Measurements from ENCODE around the gene KCND3. TPM values are rescaled to one million over a fixed set of nuclear protein-coding genes. Genes with fewer than 3 reads are reported as not detected.

Gene KCND3
- total RNA-seq, 1 donor from 2014 or later, result 0.06 TPM

DNA sequence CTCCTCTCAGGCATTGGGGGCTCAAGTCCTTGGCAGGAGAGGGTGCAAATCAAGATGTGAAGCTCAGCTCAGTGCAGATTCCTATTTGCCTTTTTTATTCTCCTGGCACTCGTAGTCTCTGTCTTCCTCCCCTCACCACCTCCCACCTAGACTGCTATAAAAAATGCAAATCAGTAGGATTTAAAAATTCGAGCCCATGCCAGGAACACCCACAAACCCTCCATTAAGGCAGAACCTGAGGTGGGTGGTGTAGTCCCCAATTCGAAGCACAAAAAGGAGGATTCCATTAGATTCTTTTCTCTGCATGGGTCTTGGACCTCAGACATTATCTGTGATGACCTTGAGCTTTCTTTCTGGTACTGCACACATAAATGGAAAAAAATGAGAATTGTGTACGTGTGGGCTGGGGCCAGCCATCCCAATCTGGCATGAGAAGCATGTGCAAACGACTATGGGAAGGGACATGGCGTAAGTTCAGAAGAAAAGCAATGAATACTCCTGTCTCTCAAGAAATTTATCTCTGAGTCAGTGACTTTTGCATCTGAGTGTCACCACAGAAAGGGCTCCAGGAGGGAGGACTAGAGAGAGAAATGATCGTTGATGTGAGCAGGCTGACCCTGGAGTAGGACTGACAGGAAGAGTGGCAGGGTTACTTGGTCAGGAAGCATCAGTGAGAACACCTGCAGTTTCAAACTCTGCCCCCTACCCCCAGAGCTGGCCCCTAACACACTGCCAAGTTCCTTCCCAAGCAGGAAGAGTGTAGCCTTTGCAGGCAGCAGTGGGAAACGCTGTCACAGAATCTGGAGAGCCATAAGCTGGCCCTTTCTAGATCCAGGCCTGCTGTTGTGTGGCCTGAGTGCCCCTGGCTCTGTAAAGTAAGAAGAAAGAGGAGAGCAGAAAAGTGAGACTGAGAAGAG lies 252.0 kb downstream of the KCND3 start:
- Histone ChIP-seq H3K36me3 (no peaks in the 10 kb centered on the region), H3K79me2 (ENCODE audit: low read depth) (peaks cover 27% of the 10 kb centered on the region), H3F3A (ENCODE audit: low read depth) (peaks cover 56% of the 10 kb centered on the region), H3K4me3 (peak overlapping the region; percentile 57), H3K27ac (no peak overlapping the region), H3K27me3 (peaks cover 18% of the 10 kb centered on the region), H2AFZ (replicated peaks) (no peak overlapping the region), H4K20me1 (ENCODE audit: low read depth) (peaks cover 31% of the 10 kb centered on the region), H3K4me1 (peaks cover 43% of the 10 kb centered on the region), H3K9ac (no peak overlapping the region), H3K9me3 (ENCODE audit: low read depth) (no peaks in the 10 kb centered on the region), H3K4me2 (peak overlapping the region; percentile 93)
- peak; percentile 25 for DNase-seq (ENCODE audit: low spot score)
- H3K27ac Mint-ChIP-seq, result no peak overlapping the region
- TF ChIP-seq EZH2phosphoT487 (IDR thresholded peaks at IDR 0.05), result no peak
- TF ChIP-seq, protein P1, sequence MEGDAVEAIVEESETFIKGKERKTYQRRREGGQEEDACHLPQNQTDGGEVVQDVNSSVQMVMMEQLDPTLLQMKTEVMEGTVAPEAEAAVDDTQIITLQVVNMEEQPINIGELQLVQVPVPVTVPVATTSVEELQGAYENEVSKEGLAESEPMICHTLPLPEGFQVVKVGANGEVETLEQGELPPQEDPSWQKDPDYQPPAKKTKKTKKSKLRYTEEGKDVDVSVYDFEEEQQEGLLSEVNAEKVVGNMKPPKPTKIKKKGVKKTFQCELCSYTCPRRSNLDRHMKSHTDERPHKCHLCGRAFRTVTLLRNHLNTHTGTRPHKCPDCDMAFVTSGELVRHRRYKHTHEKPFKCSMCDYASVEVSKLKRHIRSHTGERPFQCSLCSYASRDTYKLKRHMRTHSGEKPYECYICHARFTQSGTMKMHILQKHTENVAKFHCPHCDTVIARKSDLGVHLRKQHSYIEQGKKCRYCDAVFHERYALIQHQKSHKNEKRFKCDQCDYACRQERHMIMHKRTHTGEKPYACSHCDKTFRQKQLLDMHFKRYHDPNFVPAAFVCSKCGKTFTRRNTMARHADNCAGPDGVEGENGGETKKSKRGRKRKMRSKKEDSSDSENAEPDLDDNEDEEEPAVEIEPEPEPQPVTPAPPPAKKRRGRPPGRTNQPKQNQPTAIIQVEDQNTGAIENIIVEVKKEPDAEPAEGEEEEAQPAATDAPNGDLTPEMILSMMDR (IDR thresholded peaks at IDR 0.05), result no peak
- TF ChIP-seq EZH2 (IDR thresholded peaks at IDR 0.05), result no peak
- no peaks in the 10 kb centered on the region for H3K9me3 Mint-ChIP-seq
- H3K27me3 Mint-ChIP-seq (ENCODE audit: insufficient read depth, low read depth), result peaks cover 30% of the 10 kb centered on the region
- H3K4me3 Mint-ChIP-seq, result peak overlapping the region; percentile 78
- H3K36me3 Mint-ChIP-seq, result no peaks in the 10 kb centered on the region
- peaks cover 13% of the 10 kb centered on the region for H3K4me1 Mint-ChIP-seq

DNA sequence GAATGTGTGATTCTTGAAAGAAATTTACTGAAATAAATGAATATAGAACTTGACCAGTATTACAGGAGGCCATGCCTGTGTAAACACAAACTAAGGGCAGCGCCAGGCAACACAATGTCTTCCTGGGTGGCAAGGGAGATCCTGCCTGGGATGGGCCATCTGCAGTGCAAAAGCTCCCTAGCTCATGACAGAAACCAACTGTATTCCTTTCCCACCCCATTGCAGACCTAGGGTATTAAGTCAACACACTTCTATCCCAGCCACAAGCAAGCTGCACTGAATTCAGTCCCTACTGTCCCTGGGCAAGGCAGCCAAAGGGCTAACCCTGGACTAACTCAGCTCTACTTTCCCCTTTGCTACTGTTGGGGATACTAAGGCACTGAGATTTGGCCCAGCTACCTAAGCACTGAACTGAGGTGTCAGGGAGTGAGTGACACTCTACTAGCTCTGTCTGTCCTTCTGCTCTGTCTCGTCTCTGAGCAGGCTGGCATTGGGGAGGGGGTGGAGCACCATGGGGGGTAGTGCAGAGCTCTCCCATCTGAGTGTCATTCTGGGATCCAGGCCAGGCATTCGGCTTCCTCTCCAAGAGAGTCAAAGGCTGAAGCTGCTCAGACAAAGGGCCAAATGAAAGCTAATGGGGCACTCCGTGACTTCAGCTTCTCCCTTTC lies 252.8 kb downstream of the KCND3 start:
- peaks cover 56% of the 10 kb centered on the region for H3F3A ChIP-seq (ENCODE audit: low read depth)
- peak overlapping the region; percentile 37 for H3K4me3 ChIP-seq
- H3K27ac ChIP-seq, result no peak overlapping the region
- DNase-seq (ENCODE audit: low spot score), result peak; percentile 31
- peaks cover 43% of the 10 kb centered on the region for H3K4me1 ChIP-seq
- Mint-ChIP-seq H3K4me3 (peak overlapping the region; percentile 78), H3K27me3 (ENCODE audit: insufficient read depth, low read depth) (peaks cover 23% of the 10 kb centered on the region), H3K4me1 (peaks cover 13% of the 10 kb centered on the region), H3K9me3 (no peaks in the 10 kb centered on the region), H3K27ac (no peak overlapping the region), H3K36me3 (no peaks in the 10 kb centered on the region)
- peaks cover 18% of the 10 kb centered on the region for H3K27me3 ChIP-seq
- no peak overlapping the region for H2AFZ ChIP-seq (replicated peaks)
- H4K20me1 ChIP-seq (ENCODE audit: low read depth), result peaks cover 31% of the 10 kb centered on the region
- H3K36me3 ChIP-seq, result no peaks in the 10 kb centered on the region
- peak overlapping the region; percentile 93 for H3K4me2 ChIP-seq
- H3K9ac ChIP-seq, result no peak overlapping the region
- peaks cover 27% of the 10 kb centered on the region for H3K79me2 ChIP-seq (ENCODE audit: low read depth)
- TF ChIP-seq EZH2phosphoT487 (IDR thresholded peaks at IDR 0.05) (no peak), EZH2 (IDR thresholded peaks at IDR 0.05) (no peak)
- TF ChIP-seq, protein P1 (IDR thresholded peaks at IDR 0.05), result no peak
- H3K9me3 ChIP-seq (ENCODE audit: low read depth), result no peaks in the 10 kb centered on the region

DNA sequence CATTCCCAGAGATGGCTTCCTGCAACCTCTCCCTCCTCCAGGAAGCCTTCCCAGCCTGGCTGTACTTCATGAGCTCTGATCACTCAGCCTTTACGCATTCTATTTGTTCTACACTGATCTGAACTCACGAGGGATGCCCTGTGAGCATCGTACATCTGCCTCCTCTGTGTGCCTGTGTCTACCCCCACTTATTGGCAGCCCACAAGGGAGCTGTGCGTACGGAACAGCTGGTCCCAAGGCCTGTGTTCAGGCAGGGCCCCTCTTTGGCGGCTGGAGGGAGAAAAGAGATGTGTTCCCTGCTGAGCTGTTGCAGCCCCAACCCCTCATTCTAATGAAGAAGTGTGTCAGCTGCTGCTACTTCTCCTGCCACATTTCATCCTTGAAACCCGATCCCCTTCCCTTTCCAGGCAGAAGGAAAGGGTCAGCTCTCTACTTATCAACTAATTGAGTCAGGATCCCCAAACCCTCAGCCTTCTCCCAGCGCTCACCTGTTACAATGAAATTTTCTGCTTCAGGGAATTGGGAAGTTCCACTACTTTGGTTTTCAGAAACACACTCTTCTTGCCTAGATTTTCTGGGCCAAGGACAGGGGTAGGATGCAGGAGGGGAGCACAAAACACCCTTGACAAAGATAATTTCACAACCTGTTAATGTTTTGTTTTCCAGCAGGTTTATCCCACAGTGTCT lies 253.5 kb downstream of the KCND3 start:
- no peaks in the 10 kb centered on the region for H3K36me3 Mint-ChIP-seq
- Histone ChIP-seq H3K36me3 (no peaks in the 10 kb centered on the region), H2AFZ (replicated peaks) (no peak overlapping the region), H3K27me3 (peaks cover 11% of the 10 kb centered on the region), H3F3A (ENCODE audit: low read depth) (peaks cover 56% of the 10 kb centered on the region), H3K9ac (no peak overlapping the region), H3K4me2 (peak overlapping the region; percentile 93), H3K4me1 (peaks cover 43% of the 10 kb centered on the region), H3K4me3 (peak overlapping the region; percentile 37), H3K9me3 (ENCODE audit: low read depth) (no peaks in the 10 kb centered on the region), H3K79me2 (ENCODE audit: low read depth) (peaks cover 30% of the 10 kb centered on the region), H3K27ac (no peak overlapping the region), H4K20me1 (ENCODE audit: low read depth) (peaks cover 31% of the 10 kb centered on the region)
- TF ChIP-seq, protein P1 (IDR thresholded peaks at IDR 0.05), result no peak
- TF ChIP-seq EZH2phosphoT487 (IDR thresholded peaks at IDR 0.05) (no peak), EZH2 (IDR thresholded peaks at IDR 0.05) (no peak)
- H3K4me1 Mint-ChIP-seq, result peaks cover 13% of the 10 kb centered on the region
- DNase-seq (ENCODE audit: low spot score), result peak; percentile 76
- H3K27ac Mint-ChIP-seq, result no peak overlapping the region
- no peaks in the 10 kb centered on the region for H3K9me3 Mint-ChIP-seq
- H3K4me3 Mint-ChIP-seq, result no peak overlapping the region
- peaks cover 19% of the 10 kb centered on the region for H3K27me3 Mint-ChIP-seq (ENCODE audit: insufficient read depth, low read depth)

Data from neural progenitor cell (in vitro differentiated cells).